B cell (primary cell): ENCODE data around the gene RARRES1. TPM values are rescaled to one million over a fixed set of nuclear protein-coding genes. Genes with fewer than 3 reads are reported as not detected.

Experiments used
- ATAC-seq: fragments of 200-7000 bp; cut with Tn5 transposase; one replicate; pipeline ENCODE4 v1.10.0; 2021; ENCODE audit warnings: low read depth, mild to moderate bottlenecking, moderate number of reproducible peaks, moderate library complexity
- CTCF ChIA-PET: fragments of 350-600 bp; sonication (Branson Sonifier 250); formaldehyde crosslinking; loops from one replicate; lab custom pipeline; 2021; ENCODE audit warnings: antibody characterized with exemption, inconsistent platforms; lab: Charles Lee
- POLR2A ChIA-PET: fragments of 350-600 bp; sonication (Branson Sonifier 250); formaldehyde crosslinking; loops from one replicate; lab custom pipeline; 2021; ENCODE audit warnings: antibody characterized with exemption; lab: Charles Lee
- DNase-seq: peaks from one replicate; pipeline ENCODE4 v3.0.0; 2013
- H2AFZ ChIP-seq: 2 replicates; pipeline ENCODE4 v1.6.1; 2012; ENCODE audit warnings: mild to moderate bottlenecking, low read depth, low read length; ENCODE audit not compliant: insufficient read depth, poor library complexity, severe bottlenecking
- H3K27ac ChIP-seq, 2 donors: 1 replicate in 1 of 2; 2 replicates in 1 of 2; pipeline ENCODE4 v1.5.1; 2012 to 2013; ENCODE audit warnings: low read length in 2 of 2, mild to moderate bottlenecking in 2 of 2, moderate library complexity in 1 of 2
- H3K27me3 ChIP-seq, 4 experiments: fragments of 200-600 bp in 1 of 4; sonication (generic) in 1 of 4; replicated peaks in 1 of 4; 1 replicate in 2 of 4; 2 replicates in 2 of 4; pipeline versions ENCODE4 v1.6.1 to v1.7.0; 2013 to 2016; ENCODE audit warnings: low read length in 3 of 4, mild to moderate bottlenecking in 2 of 4, mixed read lengths in 1 of 4, moderate library complexity in 1 of 4; ENCODE audit not compliant: insufficient read depth in 4 of 4, control insufficient read depth in 3 of 4; ENCODE audit errors: control extremely low read depth in 1 of 4
- H3K36me3 ChIP-seq, 2 experiments: replicated peaks in 1 of 2; 1 replicate in 1 of 2; 2 replicates in 1 of 2; pipeline versions ENCODE4 v1.6.1 to v1.7.1; 2013; ENCODE audit warnings: low read length in 1 of 2; ENCODE audit not compliant: insufficient read depth in 2 of 2, control insufficient read depth in 1 of 2; ENCODE audit errors: control extremely low read depth in 1 of 2, extremely low read depth in 1 of 2
- H3K4me1 ChIP-seq, 2 donors: fragments of 200-600 bp in 1 of 2; sonication (generic) in 1 of 2; 1 replicate in 1 of 2; 2 replicates in 1 of 2; pipeline versions ENCODE4 v1.5.1 to v1.6.1; 2013 to 2017; ENCODE audit warnings: low read length in 2 of 2; ENCODE audit not compliant: control insufficient read depth in 2 of 2, insufficient read depth in 2 of 2
- H3K4me2 ChIP-seq: replicated peaks from 2 replicates; pipeline ENCODE3; 2012; ENCODE audit warnings: mild to moderate bottlenecking, low read depth, low read length; ENCODE audit not compliant: poor library complexity, severe bottlenecking
- H3K4me3 ChIP-seq, 5 experiments: fragments of 200-600 bp in 1 of 5; sonication (generic) in 1 of 5; 1 replicate in 3 of 5; 2 replicates in 2 of 5; pipeline versions ENCODE4 v1.5.1 to v1.7.0; 2011 to 2016; ENCODE audit warnings: low read length in 4 of 5, mild to moderate bottlenecking in 4 of 5, low read depth in 2 of 5, control low read depth in 1 of 5, moderate library complexity in 1 of 5; ENCODE audit not compliant: insufficient read depth in 1 of 5; ENCODE audit errors: control extremely low read depth in 1 of 5, extremely low read depth in 1 of 5
- H3K79me2 ChIP-seq: fragments of 200-600 bp; sonication (generic); one replicate; pipeline ENCODE4 v1.6.0; 2016; ENCODE audit warnings: low read length; ENCODE audit not compliant: control insufficient read depth, insufficient read depth
- H3K9ac ChIP-seq: fragments of 200-600 bp; sonication (generic); 2 replicates; pipeline ENCODE4 v1.6.1; 2017; ENCODE audit warnings: mild to moderate bottlenecking, low read length, moderate library complexity
- H3K9me3 ChIP-seq, 3 donors: one replicate each; pipeline versions ENCODE4 v1.6.1 to v1.7.1; 2013; ENCODE audit warnings: low read length in 2 of 3; ENCODE audit not compliant: control insufficient read depth in 2 of 3, insufficient read depth in 1 of 3; ENCODE audit errors: control extremely low read depth in 1 of 3
- H4K20me1 ChIP-seq: 2 replicates; pipeline ENCODE4 v1.6.0; 2012; ENCODE audit warnings: mild to moderate bottlenecking, low read length; ENCODE audit not compliant: insufficient read depth, control insufficient read depth, poor library complexity, severe bottlenecking
- H3K27ac Mint-ChIP-seq: one replicate; pipeline ENCODE4 v1.8.0; 2021; ENCODE audit warnings: mixed read lengths
- H3K27me3 Mint-ChIP-seq: one replicate; pipeline ENCODE4 v1.8.0; 2021; ENCODE audit warnings: mixed read lengths
- H3K4me1 Mint-ChIP-seq: one replicate; pipeline ENCODE4 v1.8.0; 2021; ENCODE audit warnings: mixed read lengths
- H3K4me3 Mint-ChIP-seq: one replicate; pipeline ENCODE4 v1.8.0; 2021; ENCODE audit warnings: mixed read lengths
- H3K9me3 Mint-ChIP-seq: one replicate; pipeline ENCODE4 v1.8.0; 2022; ENCODE audit warnings: mixed read lengths; ENCODE audit not compliant: insufficient read depth
- EZH2 ChIP-seq: IDR thresholded peaks from 2 replicates; pipeline ENCODE4 v1.6.1; 2012; ENCODE audit warnings: borderline replicate concordance, low read depth, mild to moderate bottlenecking, moderate library complexity, low read length; ENCODE audit not compliant: insufficient read depth, poor library complexity, severe bottlenecking
- WGBS: methylation state at CpG from one replicate; pipeline ENCODE4 v1.1.5; 2013; ENCODE audit warnings: missing lambda C conversion rate; ENCODE audit not compliant: insufficient coverage; 5-methylcytosine and 5-hydroxymethylcytosine counted together
- intact Hi-C: fragments of 100-400 bp; cut with micrococcal nuclease; formaldehyde crosslinking; loops from one replicate; pipeline ENCODE4 v1.10.0; 2022
- polyA plus RNA-seq: library from polyadenylated mRNA; depleted of rRNA; stranded (reverse); fragments of >200 nt; gene quantifications from 2 replicates; pipeline ENCODE4 v1.2.3, GENCODE V29; 2012
- total RNA-seq, 2 donors: library from RNA; stranded (reverse); fragments of 120-200 nt in 1 of 2; gene quantifications; 1 replicate in 1 of 2; 2 replicates in 1 of 2; pipeline versions ENCODE4 v1.2.3 to v1.2.4, GENCODE V29; 2013 to 2022
- TF ChIP-seq, protein P1 (sequence below): fragments of 200-600 bp; IDR thresholded peaks from one replicate; pipeline ENCODE4 v1.8.0; 2022; ENCODE audit warnings: antibody characterized with exemption, mild to moderate bottlenecking

Gene RARRES1
- total and polyA plus RNA-seq, 2 donors (not counting 1 experiment from before 2014, with no cell fraction given): not detected

- Histone ChIP-seq H3K27me3 (no peaks in the 10 kb centered on the region), H4K20me1 (no peaks in the 10 kb centered on the region), H3K27ac (no peak overlapping the region), H3K4me2 (no peak overlapping the region), H3K9ac (no peak overlapping the region), H3K9me3 (no peaks in the 10 kb centered on the region), H2AFZ (no peak overlapping the region), H3K79me2 (no peaks in the 10 kb centered on the region), H3K4me1 (no peaks in the 10 kb centered on the region), H3K4me3 (no peak overlapping the region), H3K36me3 (peaks cover 4 to 6% of the 10 kb centered on the region in 2 experiments)
- DNase-seq (no peak), ATAC-seq (no peak)
- TF ChIP-seq, protein P1, sequence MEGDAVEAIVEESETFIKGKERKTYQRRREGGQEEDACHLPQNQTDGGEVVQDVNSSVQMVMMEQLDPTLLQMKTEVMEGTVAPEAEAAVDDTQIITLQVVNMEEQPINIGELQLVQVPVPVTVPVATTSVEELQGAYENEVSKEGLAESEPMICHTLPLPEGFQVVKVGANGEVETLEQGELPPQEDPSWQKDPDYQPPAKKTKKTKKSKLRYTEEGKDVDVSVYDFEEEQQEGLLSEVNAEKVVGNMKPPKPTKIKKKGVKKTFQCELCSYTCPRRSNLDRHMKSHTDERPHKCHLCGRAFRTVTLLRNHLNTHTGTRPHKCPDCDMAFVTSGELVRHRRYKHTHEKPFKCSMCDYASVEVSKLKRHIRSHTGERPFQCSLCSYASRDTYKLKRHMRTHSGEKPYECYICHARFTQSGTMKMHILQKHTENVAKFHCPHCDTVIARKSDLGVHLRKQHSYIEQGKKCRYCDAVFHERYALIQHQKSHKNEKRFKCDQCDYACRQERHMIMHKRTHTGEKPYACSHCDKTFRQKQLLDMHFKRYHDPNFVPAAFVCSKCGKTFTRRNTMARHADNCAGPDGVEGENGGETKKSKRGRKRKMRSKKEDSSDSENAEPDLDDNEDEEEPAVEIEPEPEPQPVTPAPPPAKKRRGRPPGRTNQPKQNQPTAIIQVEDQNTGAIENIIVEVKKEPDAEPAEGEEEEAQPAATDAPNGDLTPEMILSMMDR: no peak
- no peak for TF ChIP-seq EZH2
- POLR2A ChIA-PET: no interaction called here
- no peak overlapping the region for H3K27ac Mint-ChIP-seq
- no peaks in the 10 kb centered on the region for H3K9me3 Mint-ChIP-seq
- CTCF ChIA-PET: interaction anchor here (2.6 kb wide), 1 partner anchor 18 kb away, joined by 10 read pairs; no protein-coding TSS in a partner anchor
- H3K27me3 Mint-ChIP-seq: no peaks in the 10 kb centered on the region
- no CpG with 5 or more reads among the region's 2 CpGs for WGBS
- intact Hi-C loops: no loop called here
- no peak overlapping the region for H3K4me3 Mint-ChIP-seq
- no peaks in the 10 kb centered on the region for H3K4me1 Mint-ChIP-seq
These were observed 53.6 kb downstream of the RARRES1 start for GRCh38 chr3:158678687-158679086.

DNA sequence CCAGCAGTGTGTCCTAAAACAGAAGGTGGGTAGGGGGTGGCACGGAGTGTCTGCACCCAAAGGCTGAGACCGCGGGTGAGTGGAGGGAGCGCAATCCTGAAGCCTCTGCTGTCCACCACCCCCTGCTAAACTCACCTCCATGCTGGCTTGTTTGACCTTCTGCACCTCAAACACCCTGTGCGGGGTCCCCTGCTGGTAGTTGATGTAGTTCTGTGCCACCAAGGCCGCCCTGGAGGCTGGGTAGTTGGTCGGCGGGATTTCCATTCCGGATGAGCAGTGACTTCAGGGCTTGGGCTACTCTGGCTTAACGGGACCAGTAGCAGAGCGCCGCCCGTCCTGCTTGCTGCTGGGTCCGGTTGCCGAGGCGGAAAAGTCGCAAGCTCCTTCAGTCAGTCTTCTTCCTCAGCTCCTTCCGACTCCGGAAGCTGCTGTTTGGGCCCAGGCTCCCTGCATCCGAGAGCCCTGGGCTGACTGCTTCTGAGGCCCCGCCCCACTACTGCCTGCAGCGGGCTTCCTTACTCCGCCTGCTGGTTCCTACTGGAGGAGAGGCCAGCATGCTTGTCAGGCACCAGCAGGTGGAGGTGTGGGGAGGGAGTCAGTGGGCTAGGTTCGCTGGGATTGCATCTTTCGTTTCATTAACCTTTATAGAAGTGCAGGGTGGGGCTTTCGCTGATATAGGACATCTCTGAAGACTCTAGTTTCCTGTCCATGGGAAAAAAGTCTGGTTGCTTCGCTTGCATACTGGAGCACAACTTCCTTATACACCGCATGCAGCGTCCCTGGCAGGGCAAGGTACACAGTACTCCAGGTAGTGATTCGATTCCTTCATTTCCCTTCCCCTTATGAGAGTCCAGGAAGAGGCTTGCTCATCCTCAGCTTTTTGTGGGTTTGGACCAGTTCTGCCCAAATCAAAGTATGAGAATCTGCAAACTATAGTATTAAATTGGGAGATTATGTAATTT is 59.8 kb downstream of the RARRES1 start, which contains the start of gene LXN:
LXN (minus strand) TSS at position 434 of the 962 bp plus-strand sequence; CDS start at position 264, 170 bp downstream.
- WGBS: 8% methylated on average over 20 of the region's 30 CpGs
- peak within 1 kb of the TSS; percentile 86 for H3K4me2 ChIP-seq
- peak within 1 kb of the TSS; percentile 58 to 80 (median 76) for H3K4me3 ChIP-seq
- H3K36me3 ChIP-seq: peaks cover 0 to 17% of the 10 kb centered on the region in 2 experiments
- H3K27ac ChIP-seq: peak within 1 kb of the TSS; percentile 44 to 58
- no peaks in the 10 kb centered on the region for H4K20me1 ChIP-seq
- H2AFZ ChIP-seq: peak within 1 kb of the TSS; percentile 82
- peak within 1 kb of the TSS; percentile 92 for H3K27ac Mint-ChIP-seq
- CTCF ChIA-PET: interaction anchor here (1.6 to 2.7 kb wide), 2 partner anchors 13 to 28 kb away, joined by 5 to 10 read pairs; partner anchors contain the start of gene GFM1
- POLR2A ChIA-PET: no interaction called here
- H3K79me2 ChIP-seq: no peaks in the 10 kb centered on the region
- no peaks in the 10 kb centered on the region for H3K27me3 Mint-ChIP-seq
- no peaks in the 10 kb centered on the region for H3K27me3 ChIP-seq
- DNase-seq (peak; percentile 78), ATAC-seq (peak; percentile 97)
- H3K9me3 Mint-ChIP-seq: no peaks in the 10 kb centered on the region
- H3K9ac ChIP-seq: peak within 1 kb of the TSS; percentile 81
- peaks cover 25% of the 10 kb centered on the region for H3K4me1 Mint-ChIP-seq
- H3K4me3 Mint-ChIP-seq: peak within 1 kb of the TSS; percentile 96
- no peaks in the 10 kb centered on the region for H3K9me3 ChIP-seq
- H3K4me1 ChIP-seq: peaks cover 11 to 12% of the 10 kb centered on the region in 2 donors
- TF ChIP-seq, protein P1: peak; percentile 48
- TF ChIP-seq EZH2: no peak
- intact Hi-C loops: loop anchor here (1.0 to 2.0 kb wide), 4 partner anchors 11 to 130 kb away; partner anchors contain the start of genes GFM1 and MFSD1
